Measurements from ENCODE around the gene TICAM2.

GRCh38 chr5:115602591-115603125, 379 bp upstream of the TICAM2 start:
- no peak for TF ChIP-seq CTCF (IDR thresholded peaks at IDR 0.05; ENCODE audit: low read length)
- no peak for TF ChIP-seq EZH2 (optimal IDR thresholded peaks at IDR 0.05; ENCODE audit: low read depth, low read length)
- no peak for TF ChIP-seq EZH2phosphoT487 (IDR thresholded peaks at IDR 0.05; ENCODE audit: low read length)

Data from MM.1S (cell line).